ENCODE data around the gene PDCD7.

PDCD7 gene

GRCh38 chr15:65085207-65085753, 48.3 kb downstream of the PDCD7 start:
- DNase-seq (ENCODE audit: low read depth) = no peak
- H3K4me3 ChIP-seq (ENCODE audit: low read depth, low read length) = no peak overlapping the region
- TF ChIP-seq CTCF (IDR thresholded peaks at IDR 0.05; ENCODE audit: low read depth, low read length, missing control alignments) = no peak

- no peak for TF ChIP-seq CTCF (IDR thresholded peaks at IDR 0.05; ENCODE audit: low read depth, low read length, missing control alignments)
- no peak overlapping the region for H3K4me3 ChIP-seq (ENCODE audit: low read depth, low read length)
- no peak for DNase-seq (ENCODE audit: low read depth)
Observed at GRCh38 chr15:65084500-65085206, 49.0 kb downstream of the PDCD7 start.

- no peak for TF ChIP-seq CTCF (IDR thresholded peaks at IDR 0.05; ENCODE audit: low read depth, low read length, missing control alignments)
- H3K4me3 ChIP-seq (ENCODE audit: low read depth, low read length) = no peak overlapping the region
- no peak for DNase-seq (ENCODE audit: low read depth)
Observed at GRCh38 chr15:65083262-65083701, 50.3 kb downstream of the PDCD7 start.

- H3K4me3 ChIP-seq (ENCODE audit: low read depth, low read length) = no peak overlapping the region
- TF ChIP-seq CTCF (IDR thresholded peaks at IDR 0.05; ENCODE audit: low read depth, low read length, missing control alignments) = no peak
- no peak for DNase-seq (ENCODE audit: low read depth)
Observed at GRCh38 chr15:65082303-65082953, 51.2 kb downstream of the PDCD7 start.

- H3K4me3 ChIP-seq (ENCODE audit: low read depth, low read length) = no peak overlapping the region
- no peak for TF ChIP-seq CTCF (IDR thresholded peaks at IDR 0.05; ENCODE audit: low read depth, low read length, missing control alignments)
- no peak for DNase-seq (ENCODE audit: low read depth)
Observed at GRCh38 chr15:65081758-65082157, 51.9 kb downstream of the PDCD7 start.

- no peak overlapping the region for H3K4me3 ChIP-seq (ENCODE audit: low read depth, low read length)
- DNase-seq (ENCODE audit: low read depth) = no peak
- TF ChIP-seq CTCF (IDR thresholded peaks at IDR 0.05; ENCODE audit: low read depth, low read length, missing control alignments) = no peak
Observed at GRCh38 chr15:65081270-65081669, 52.3 kb downstream of the PDCD7 start.

Data from GM12864 (cell line).